ENCODE measurements around the gene PSMC5. TPM values are rescaled to one million over a fixed set of nuclear protein-coding genes. Genes with fewer than 3 reads are reported as not detected.

PSMC5 gene
- total and polyA plus RNA-seq, 9 of the 15 experiments (the other 6 are each of a cell fraction or from before 2014, with no cell fraction given), result 89.2 to 393 (median 161) TPM

GRCh38 chr17:63848834-63849689, 21.8 kb downstream of the PSMC5 start (continued):
- TF ChIP-seq RREB1 (CRISPR knock-in tag; IDR thresholded peaks at IDR 0.05) (peak; percentile 66; the same call in 1 of the 2 replicates), TAF15 (IDR thresholded peaks at IDR 0.05; ENCODE audit: low read depth, low read length) (no peak), ZNF655 (CRISPR knock-in tag; IDR thresholded peaks at IDR 0.05) (no peak), FOS (IDR thresholded peaks at IDR 0.05; ENCODE audit: extremely low read depth, insufficient read length) (no peak), ARID1B (IDR thresholded peaks at IDR 0.05) (peak; percentile 37), ZNF778 (CRISPR knock-in tag; IDR thresholded peaks at IDR 0.05) (no peak), U2AF2 (optimal IDR thresholded peaks at IDR 0.05; ENCODE audit: low read depth, low read length) (no peak), HINFP (tag; conservative IDR thresholded peaks at IDR 0.05; ENCODE audit: low read depth) (no peak; the same call in 1 of the 2 replicates), MTA2 (IDR thresholded peaks at IDR 0.05; ENCODE audit: low read depth) (no peak), SRSF7 (optimal IDR thresholded peaks at IDR 0.05; ENCODE audit: low read depth, low read length) (no peak), ZNF253 (CRISPR knock-in tag; conservative IDR thresholded peaks at IDR 0.05) (no peak), ZNF239 (CRISPR knock-in tag; IDR thresholded peaks at IDR 0.05) (no peak), SMC3 (conservative IDR thresholded peaks at IDR 0.05; ENCODE audit: insufficient read depth, low read depth, low read length) (no peak), MAZ (CRISPR knock-in tag; conservative IDR thresholded peaks at IDR 0.05 in 1 of 2, IDR thresholded peaks at IDR 0.05 in 1 of 2) (peak in 1 of 2 experiments; percentile 88; a peak in 3 of 4 replicates), TBL1XR1 (IDR thresholded peaks at IDR 0.05; ENCODE audit: low read length in 2 of 2) (peak in 1 of 2 experiments; percentile 52; a peak in 2 of 4 replicates), ZBTB5 (IDR thresholded peaks at IDR 0.05) (no peak), BMI1 (IDR thresholded peaks at IDR 0.05; ENCODE audit: low read length) (no peak)

Data from K562 (cell line).